Endothelial cell of umbilical vein (primary cell): ENCODE measurements around the gene AACS. TPM values are rescaled to one million over a fixed set of nuclear protein-coding genes. Genes with fewer than 3 reads are reported as not detected.
"Not testable (repeated sequence)": the region's sequence is repeated elsewhere in the genome, so short reads cannot be mapped to it uniquely, and the experiment has no call there.

Experiments
- BruUV-seq: library from RNA; stranded (reverse); fragments of 400-500 nt; replicated peaks from 2 replicates; lab custom pipeline; 2021; lab: Mats Ljungman, UMichigan
- CTCF ChIA-PET: fragments of 300-600, 350-600 bp; sonication (Branson Sonifier 250); formaldehyde crosslinking; loops from one replicate; lab custom pipeline; 2021; ENCODE audit warnings: antibody characterized with exemption, inconsistent platforms; lab: Charles Lee
- POLR2A ChIA-PET: fragments of 300-600, 350-600 bp; sonication (Branson Sonifier 250); formaldehyde crosslinking; loops from one replicate; lab custom pipeline; 2021; ENCODE audit warnings: antibody characterized with exemption, inconsistent platforms; lab: Charles Lee
- DNase-seq: peaks from one replicate; pipeline ENCODE4 v3.0.0-alpha.2; 2011; ENCODE audit warnings: low read depth, low spot score
- FAIRE-seq: peaks from 2 replicates; lab custom pipeline; 2011; peaks lifted over from hg19 to GRCh38; lab: Jason Lieb, UNC
- H2AFZ ChIP-seq: 2 replicates; pipeline ENCODE4 v1.6.0; 2012; ENCODE audit warnings: low read depth, low read length, control low read depth, inconsistent platforms
- H3K27ac ChIP-seq: 2 replicates; pipeline ENCODE4 v1.5.1; 2011; ENCODE audit warnings: low read depth, mild to moderate bottlenecking, control low read depth, low read length, moderate library complexity; ENCODE audit not compliant: insufficient read depth
- H3K27me3 ChIP-seq, 2 experiments: 2 replicates each; pipeline versions ENCODE4 v1.6.0 to v1.6.1; 2011; ENCODE audit warnings: low read length in 2 of 2, mixed read lengths in 1 of 2; ENCODE audit not compliant: control insufficient read depth in 2 of 2, insufficient read depth in 2 of 2
- H3K36me3 ChIP-seq, 2 experiments: 2 replicates in 1 of 2; 3 replicates in 1 of 2; pipeline ENCODE4 v1.5.1; 2011; ENCODE audit warnings: low read length in 2 of 2, mild to moderate bottlenecking in 1 of 2, moderate library complexity in 1 of 2; ENCODE audit not compliant: control insufficient read depth in 2 of 2, insufficient read depth in 2 of 2; ENCODE audit errors: extremely low read depth in 1 of 2
- H3K4me1 ChIP-seq: 3 replicates; pipeline ENCODE4 v1.5.1; 2011; ENCODE audit warnings: mild to moderate bottlenecking, low read length; ENCODE audit not compliant: control insufficient read depth, insufficient read depth; ENCODE audit errors: extremely low read depth
- H3K4me2 ChIP-seq: 2 replicates; pipeline ENCODE4 v1.6.1; 2011; ENCODE audit warnings: low read length, control low read depth, mixed read lengths; ENCODE audit not compliant: insufficient read depth
- H3K4me3 ChIP-seq, 3 experiments: fragments of 200-600 bp in 1 of 3; sonication (generic), shearing (Covaris generic) in 1 of 3; replicated peaks in 1 of 3; 2 replicates each; pipeline ENCODE4 v1.5.1; 2011 to 2016; ENCODE audit warnings: control low read depth in 3 of 3, low read length in 3 of 3, mild to moderate bottlenecking in 2 of 3, inconsistent platforms in 1 of 3, low read depth in 1 of 3, moderate library complexity in 1 of 3; ENCODE audit not compliant: insufficient read depth in 1 of 3
- H3K79me2 ChIP-seq: 2 replicates; pipeline ENCODE4 v1.6.0; 2012; ENCODE audit warnings: low read length, inconsistent platforms; ENCODE audit not compliant: control insufficient read depth, insufficient read depth
- H3K9ac ChIP-seq: replicated peaks from 2 replicates; pipeline ENCODE3; 2011; ENCODE audit warnings: low read length, control low read depth; ENCODE audit not compliant: insufficient read depth; ENCODE audit errors: extremely low read depth
- H3K9me1 ChIP-seq: replicated peaks from 3 replicates; pipeline ENCODE4 v1.6.0; 2011; ENCODE audit warnings: mild to moderate bottlenecking, low read length; ENCODE audit not compliant: control insufficient read depth, insufficient read depth; ENCODE audit errors: extremely low read depth
- H3K9me3 ChIP-seq: replicated peaks from 2 replicates; pipeline ENCODE4 v1.5.1; 2012; ENCODE audit warnings: low read length, inconsistent platforms; ENCODE audit not compliant: control insufficient read depth, insufficient read depth
- H4K20me1 ChIP-seq: replicated peaks from 2 replicates; pipeline ENCODE3; 2011; ENCODE audit warnings: mild to moderate bottlenecking, low read length; ENCODE audit not compliant: control insufficient read depth, insufficient read depth; ENCODE audit errors: extremely low read depth
- GATA2 ChIP-seq: IDR thresholded peaks from 2 replicates; pipeline ENCODE4 v1.7.0; 2011; ENCODE audit warnings: low read depth, mild to moderate bottlenecking, moderate library complexity, mixed read lengths, low read length; ENCODE audit not compliant: insufficient read length, insufficient read depth
- JUN ChIP-seq: IDR thresholded peaks from 2 replicates; pipeline ENCODE4 v1.6.1; 2011; ENCODE audit warnings: borderline replicate concordance, low read depth; ENCODE audit not compliant: insufficient read length, insufficient read depth
- dilution Hi-C: fragments of 300-500 bp; cut with MboI; formaldehyde crosslinking; loops from one replicate; pipeline ENCODE4 v1.15.0; 2019; ENCODE audit warnings: low sequenced_read_pairs; ENCODE audit not compliant: extremely low pct_ligation_motif_present
- intact Hi-C: fragments of 100-400 bp; cut with micrococcal nuclease; formaldehyde crosslinking; loops from one replicate; pipeline ENCODE4 v1.10.0; 2022
- polyA plus RNA-seq, 4 experiments: library from polyadenylated mRNA; depleted of rRNA in 3 of 4; stranded (reverse) in 3 of 4; unstranded in 1 of 4; fragments of >200 nt; gene quantifications; 2 replicates each; pipeline versions ENCODE4 v1.2.1 to v1.2.3, GENCODE V29; 2011 to 2012; ENCODE audit warnings: missing spikeins in 1 of 4
- total RNA-seq: library from RNA; stranded (reverse); gene quantifications from 2 replicates; pipeline ENCODE4 v1.2.3, GENCODE V29; 2021

The AACS gene
- total and polyA plus RNA-seq, 2 donors (not counting 3 experiments of a cell fraction or from before 2014, with no cell fraction given): 34.7 to 40.3 TPM

- no peaks in the 10 kb centered on the region for H3K36me3 ChIP-seq
- DNase-seq: no peak
- FAIRE-seq: no peak
- intact Hi-C loops: no loop called here
- H3K4me2 ChIP-seq: no peak overlapping the region
- TF ChIP-seq JUN: no peak
- ChIA-PET POLR2A (no interaction called here), CTCF (interaction anchor here (0.6 kb wide), 1 partner anchor 205 kb away, joined by 4 read pairs; no protein-coding TSS in a partner anchor)
- peaks cover 3 to 4% of the 10 kb centered on the region in 2 experiments for H3K27me3 ChIP-seq
- H3K9me3 ChIP-seq: no peaks in the 10 kb centered on the region
- H3K79me2 ChIP-seq: no peaks in the 10 kb centered on the region
- H2AFZ ChIP-seq: no peak overlapping the region
- H3K4me3 ChIP-seq: no peak overlapping the region
- no peak overlapping the region for H3K27ac ChIP-seq
- H3K4me1 ChIP-seq: no peaks in the 10 kb centered on the region
- no peak overlapping the region for H3K9ac ChIP-seq
- no peaks in the 10 kb centered on the region for H3K9me1 ChIP-seq
- no peaks in the 10 kb centered on the region for H4K20me1 ChIP-seq
- dilution Hi-C loops: no loop called here
- BruUV-seq: no TSS peak
Observed at GRCh38 chr12:125057708-125058107, 7.5 kb upstream of the AACS start.

- no peaks in the 10 kb centered on the region for H3K9me3 ChIP-seq
- no TSS peak for BruUV-seq
- H2AFZ ChIP-seq: no peak overlapping the region
- H3K4me3 ChIP-seq: no peak overlapping the region
- no peak overlapping the region for H3K4me2 ChIP-seq
- ChIA-PET POLR2A (no interaction called here), CTCF (no interaction called here)
- H3K27ac ChIP-seq: no peak overlapping the region
- peaks cover 11% of the 10 kb centered on the region for H3K4me1 ChIP-seq
- no peak for TF ChIP-seq GATA2
- intact Hi-C loops (no loop called here), dilution Hi-C loops (no loop called here)
- H3K9me1 ChIP-seq: no peaks in the 10 kb centered on the region
- H4K20me1 ChIP-seq: no peaks in the 10 kb centered on the region
- H3K79me2 ChIP-seq: peaks cover 7% of the 10 kb centered on the region
- no peaks in the 10 kb centered on the region for H3K36me3 ChIP-seq
- peaks cover 3 to 4% of the 10 kb centered on the region in 2 experiments for H3K27me3 ChIP-seq
- no peak for DNase-seq
- FAIRE-seq: no peak
- no peak overlapping the region for H3K9ac ChIP-seq
Observed at GRCh38 chr12:125061229-125061628, 4.0 kb upstream of the AACS start.

- dilution Hi-C loops, BruUV-seq, H3K27ac ChIP-seq, H3K9me1 ChIP-seq, H3K4me3 ChIP-seq, DNase-seq, H4K20me1 ChIP-seq, H3K9ac ChIP-seq, H3K36me3 ChIP-seq, H2AFZ ChIP-seq, POLR2A ChIA-PET, H3K79me2 ChIP-seq, H3K27me3 ChIP-seq, H3K4me2 ChIP-seq, intact Hi-C loops, H3K9me3 ChIP-seq, FAIRE-seq: not testable (repeated sequence)
- CTCF ChIA-PET: interaction anchor here (1.9 kb wide), 1 partner anchor 14 kb away, joined by 6 read pairs; no protein-coding TSS in a partner anchor
- peaks cover 13% of the 10 kb centered on the region for H3K4me1 ChIP-seq
Observed at GRCh38 chr12:125063522-125063921, 1.7 kb upstream of the AACS start.
